IPS DF 19.7 (cell line): ENCODE measurements around the gene NRXN2.
"Not testable (repeated sequence)": the region's sequence is repeated elsewhere in the genome, so short reads cannot be mapped to it uniquely, and the experiment has no call there.

Experiments
- DNase-seq: peaks from one replicate; pipeline ENCODE4 v3.0.0-alpha.2; 2013; ENCODE audit warnings: low read depth, low spot score

The NRXN2 gene

GRCh38 chr11:64566915-64567891 is 155.8 kb downstream of the NRXN2 start:
- no peak for DNase-seq

- DNase-seq = no peak
Measured at GRCh38 chr11:64566042-64566914, 156.7 kb downstream of the NRXN2 start.

DNA sequence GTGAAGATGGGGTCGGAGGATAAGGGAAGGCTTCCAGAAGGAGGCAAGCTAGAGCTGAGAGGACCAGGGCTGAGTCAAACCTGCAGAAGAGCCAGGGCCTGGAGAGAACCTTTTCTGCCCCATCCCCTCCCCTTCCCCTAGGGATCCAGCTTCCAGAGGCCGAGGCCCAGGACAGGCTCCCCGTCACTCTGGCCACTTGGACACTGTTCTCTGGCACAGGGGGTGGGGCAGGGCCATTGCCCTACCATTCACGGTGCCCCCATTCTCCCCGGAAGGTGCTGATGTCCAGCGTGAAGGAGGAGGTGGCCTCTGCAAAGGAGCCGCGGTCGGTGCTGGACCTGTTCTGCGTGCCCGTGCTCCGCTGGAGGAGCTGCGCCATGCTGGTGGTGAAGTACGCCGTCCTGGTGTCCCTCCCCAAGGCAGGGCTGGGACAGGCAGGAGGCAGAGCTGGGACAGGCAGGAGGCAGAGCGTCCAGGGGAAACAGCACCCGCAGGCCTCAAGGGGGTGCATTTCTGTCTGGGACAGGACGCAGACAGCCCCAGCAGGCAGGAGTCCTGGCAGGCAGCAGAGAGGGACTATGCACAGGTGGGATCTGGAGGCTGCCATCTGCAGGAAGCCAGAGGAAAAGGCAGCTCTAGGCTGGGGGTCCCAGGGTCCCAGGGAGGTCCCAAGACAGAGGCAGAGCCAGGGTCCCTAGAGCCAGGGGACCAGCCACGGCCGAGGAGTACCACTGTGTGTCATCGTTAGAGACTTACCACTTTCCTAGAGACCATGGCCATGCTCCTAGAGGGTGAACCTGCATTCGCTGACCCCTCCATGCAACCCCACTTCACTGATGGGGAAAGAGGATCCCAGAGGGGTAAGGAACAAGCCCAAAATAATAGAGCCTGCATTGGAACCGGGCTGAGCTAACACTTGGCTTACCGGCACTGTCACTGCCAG is 157.8 kb downstream of the NRXN2 start:
- DNase-seq = no peak

DNA sequence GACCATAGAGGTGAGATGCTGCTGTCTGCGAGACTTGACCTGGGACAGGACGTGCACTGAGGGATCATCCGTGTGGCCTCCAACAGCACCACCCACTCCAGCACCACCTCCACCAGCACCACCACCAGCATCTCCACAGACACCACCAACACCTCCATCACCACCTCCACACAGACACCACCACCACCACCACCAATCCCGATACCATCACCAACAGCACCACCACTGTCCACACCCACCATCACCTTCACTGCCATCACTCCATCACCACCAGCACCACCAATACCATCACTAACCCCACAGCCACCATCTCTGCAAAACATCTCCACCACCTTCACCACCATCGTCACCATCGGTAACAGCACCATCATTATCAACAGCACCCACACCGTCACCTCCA is 158.6 kb downstream of the NRXN2 start:
- no peak for DNase-seq

GRCh38 chr11:64563966-64564365 is 159.0 kb downstream of the NRXN2 start:
- no peak for DNase-seq

DNA sequence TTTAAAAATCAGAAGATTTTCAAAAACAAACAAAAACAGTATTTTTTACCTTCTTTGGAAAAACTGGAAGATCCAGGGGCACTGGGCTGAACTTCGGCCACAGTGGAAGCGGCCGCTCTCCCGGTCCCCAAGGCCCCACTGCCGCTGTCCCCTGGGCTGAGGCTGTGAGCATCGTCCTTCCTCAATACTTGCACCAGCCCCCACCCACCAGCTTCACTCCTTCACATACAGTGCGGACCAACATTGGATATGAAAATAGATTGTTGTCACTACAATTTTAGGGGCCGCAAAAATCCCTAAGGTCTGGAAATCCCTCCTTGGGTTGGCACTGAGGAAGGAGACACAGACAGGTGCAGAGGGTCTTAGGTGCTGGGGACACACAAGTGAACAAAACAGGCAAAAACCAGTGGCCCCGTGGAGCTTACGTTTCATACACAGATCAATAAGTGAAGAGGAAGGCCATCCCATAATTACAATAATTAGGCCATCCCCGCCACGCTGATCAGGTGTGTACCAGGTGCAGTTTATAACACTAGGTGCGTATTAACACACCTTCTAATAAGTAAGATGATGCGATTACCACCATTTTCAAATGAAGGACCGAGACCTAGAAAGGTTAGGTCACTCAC is 160.2 kb downstream of the NRXN2 start:
- no peak for DNase-seq

- no peak for DNase-seq
Measured at GRCh38 chr11:64561984-64562722, 160.8 kb downstream of the NRXN2 start.

- not testable (repeated sequence) for DNase-seq
Measured at GRCh38 chr11:64561429-64561828, 161.6 kb downstream of the NRXN2 start.

DNA sequence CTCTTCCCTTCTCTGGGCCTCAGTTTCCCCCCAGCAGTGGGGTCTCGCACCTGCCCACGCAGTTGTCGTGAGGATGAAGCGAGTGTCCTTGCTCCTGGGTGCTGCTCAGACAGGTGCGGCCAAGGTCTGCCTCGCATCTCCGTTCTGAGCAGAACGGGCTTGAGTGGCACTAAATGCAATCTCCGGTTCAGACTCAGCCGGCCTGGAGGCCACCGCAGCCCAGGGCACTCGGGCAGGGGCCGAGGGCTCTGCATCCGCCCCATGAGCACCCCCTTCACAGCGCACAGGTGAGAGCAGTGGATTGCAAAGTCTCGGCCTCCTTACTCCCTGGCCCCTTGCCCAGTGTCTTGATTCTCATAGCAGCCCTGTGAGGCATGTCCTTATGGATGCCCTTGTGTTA is 162.1 kb downstream of the NRXN2 start:
- DNase-seq = no peak

DNA sequence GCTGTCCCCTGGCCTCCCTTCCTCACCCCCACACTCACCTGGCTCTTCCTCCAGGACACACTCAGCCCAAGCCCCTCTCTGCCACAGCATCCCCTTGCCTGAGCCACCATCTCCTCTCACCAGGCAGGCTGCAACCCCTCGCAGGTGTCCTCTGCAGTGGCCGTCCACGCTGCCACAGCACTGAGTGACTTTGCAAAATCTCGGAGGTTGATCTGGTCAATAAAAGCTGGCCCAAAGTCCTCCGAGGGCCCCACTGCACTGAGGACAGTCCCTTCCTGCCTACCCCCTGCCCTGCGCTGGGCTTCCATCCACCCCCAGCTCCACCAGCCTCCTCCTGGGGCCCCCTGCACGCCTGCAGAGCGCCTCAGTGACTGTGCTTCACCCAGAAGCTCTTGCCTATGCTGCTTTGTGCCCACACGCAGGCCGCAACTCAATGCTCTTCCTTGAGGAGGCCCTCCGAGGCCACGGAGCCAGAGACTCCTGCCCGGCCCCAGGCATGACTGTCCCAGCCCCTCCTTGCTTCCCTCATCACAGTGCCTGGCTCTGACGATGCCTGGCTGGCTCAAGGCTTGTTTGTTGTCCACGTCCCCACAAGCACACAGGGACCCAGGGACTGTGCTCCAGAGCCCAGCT is 162.7 kb downstream of the NRXN2 start:
- no peak for DNase-seq

- no peak for DNase-seq
Measured at GRCh38 chr11:64559351-64560138, 163.5 kb downstream of the NRXN2 start.

DNA sequence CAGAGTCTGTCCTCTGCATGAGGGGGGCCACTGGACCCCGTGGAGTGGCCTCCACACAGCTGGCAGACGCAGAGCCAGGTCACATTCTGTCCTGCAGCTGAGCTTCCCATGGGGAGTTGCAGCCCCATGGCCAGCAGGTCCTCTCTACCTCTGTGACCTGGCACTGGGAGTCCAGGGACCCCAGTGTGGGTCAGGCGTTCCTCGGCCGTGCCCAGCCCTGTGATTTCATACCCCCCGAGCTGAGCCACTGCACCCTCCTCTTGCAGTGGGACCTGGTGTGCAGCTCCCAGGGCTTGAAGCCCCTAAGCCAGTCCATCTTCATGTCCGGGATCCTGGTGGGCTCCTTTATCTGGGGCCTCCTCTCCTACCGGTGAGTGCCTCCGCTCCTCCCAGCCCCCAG is 164.1 kb downstream of the NRXN2 start:
- DNase-seq = no peak

DNA sequence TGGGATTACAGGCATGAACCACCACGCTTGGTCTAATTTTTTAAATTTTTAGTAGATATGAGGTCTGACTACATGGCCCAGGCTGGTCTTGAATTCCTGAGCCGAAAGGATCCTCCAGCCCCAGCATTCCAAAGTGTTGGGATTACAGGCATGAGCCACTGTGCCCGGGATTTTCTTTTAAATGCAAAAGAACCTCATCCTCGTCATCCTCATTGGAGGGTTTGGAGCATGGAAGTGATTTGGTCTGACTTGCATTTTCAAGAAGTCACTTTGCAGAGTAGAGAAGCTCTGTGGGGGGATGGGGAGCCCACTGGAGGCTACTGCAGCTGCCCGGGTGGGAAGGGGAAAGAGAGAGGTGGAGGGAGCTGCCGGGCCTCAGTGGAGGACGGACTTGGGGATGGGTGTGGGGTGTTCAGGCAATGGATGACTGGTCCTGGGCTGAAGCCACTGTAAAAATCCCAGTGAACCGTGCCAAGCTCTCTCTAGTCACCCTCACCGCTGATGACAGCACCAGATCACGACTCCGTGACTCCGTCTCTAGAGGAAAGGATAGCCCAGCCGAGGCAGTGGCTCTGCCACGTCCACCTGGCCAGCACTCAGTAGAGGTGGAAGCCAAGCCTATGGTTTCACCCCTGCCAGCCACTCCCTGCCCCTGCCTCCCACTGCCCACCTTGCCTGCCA is 164.8 kb downstream of the NRXN2 start:
- no peak for DNase-seq

GRCh38 chr11:64556721-64557250 is 166.2 kb downstream of the NRXN2 start:
- DNase-seq = no peak
